HCT116 (cell line): ENCODE measurements around the gene IL10. TPM values are rescaled to one million over a fixed set of nuclear protein-coding genes. Genes with fewer than 3 reads are reported as not detected.

ENCODE experiments used
- ATAC-seq: fragments of 200-7000 bp; cut with Tn5 transposase; 2 replicates; pipeline ENCODE4 v1.9.1; 2020; ENCODE audit warnings: mild to moderate bottlenecking, moderate library complexity
- BruUV-seq: library from RNA; stranded (reverse); fragments of 400-500 nt; replicated peaks from 2 replicates; lab custom pipeline; 2021; lab: Mats Ljungman, UMichigan
- CTCF ChIA-PET: fragments of 300-600 bp; sonication (Branson Sonifier 250); formaldehyde crosslinking; loops from one replicate; lab custom pipeline; 2021; ENCODE audit warnings: antibody characterized with exemption; lab: Charles Lee
- POLR2A ChIA-PET: fragments of 300-600, 350-600 bp; sonication (Branson Sonifier 250); formaldehyde crosslinking; loops from one replicate; lab custom pipeline; 2021; ENCODE audit warnings: antibody characterized with exemption; lab: Charles Lee
- RAD21 ChIA-PET, 2 experiments: fragments of 300-600 bp; sonication (Branson Sonifier 250); formaldehyde crosslinking; loops; one replicate each; lab custom pipeline; 2023; ENCODE audit warnings: low total read pairs in 2 of 2; ENCODE audit not compliant: uncharacterized antibody in 2 of 2, unreplicated experiment in 2 of 2, low non-redundant PET in 1 of 2; lab: Charles Lee
- DNase-seq: peaks from one replicate; pipeline ENCODE4 v3.0.0-alpha.2; 2010; ENCODE audit warnings: low read depth, low spot score
- H2AFZ ChIP-seq: fragments of 200-600 bp; shearing (Covaris generic), sonication (generic); 2 replicates; pipeline ENCODE4 v1.6.1; 2017; ENCODE audit warnings: low read depth, mixed run types, mixed read lengths, antibody characterized with exemption, low read length; ENCODE audit not compliant: poor library complexity, severe bottlenecking
- H3K27ac ChIP-seq: 2 replicates; pipeline ENCODE4 v1.5.1; 2012; ENCODE audit warnings: low read depth, low read length
- H3K27me3 ChIP-seq: fragments of 200-600 bp; sonication (generic); 2 replicates; pipeline ENCODE4 v1.6.1; 2016; ENCODE audit warnings: mixed run types, low read length, mixed read lengths; ENCODE audit not compliant: insufficient read depth
- H3K36me3 ChIP-seq, 2 experiments: fragments of 200-500 bp in 1 of 2; fragments of 200-600 bp in 1 of 2; sonication (Bioruptor generic) in 1 of 2; sonication (generic) in 1 of 2; 2 replicates each; pipeline versions ENCODE4 v1.5.1 to v1.6.1; 2014 to 2016; ENCODE audit warnings: low read length in 2 of 2, inconsistent platforms in 1 of 2, mixed read lengths in 1 of 2, mixed run types in 1 of 2; ENCODE audit not compliant: insufficient read depth in 2 of 2, control insufficient read depth in 1 of 2
- H3K4me1 ChIP-seq, 2 experiments: fragments of 200-600 bp in 1 of 2; sonication (generic) in 1 of 2; 2 replicates each; pipeline versions ENCODE4 v1.5.1 to v1.6.1; 2012 to 2017; ENCODE audit warnings: low read length in 2 of 2, inconsistent platforms in 1 of 2, mild to moderate bottlenecking in 1 of 2, mixed read lengths in 1 of 2, mixed run types in 1 of 2, moderate library complexity in 1 of 2; ENCODE audit not compliant: insufficient read depth in 2 of 2, control insufficient read depth in 1 of 2
- H3K4me2 ChIP-seq: fragments of 200-600 bp; sonication (generic); 2 replicates; pipeline ENCODE4 v1.6.1; 2017; ENCODE audit warnings: mixed run types, low read length, mixed read lengths
- H3K4me3 ChIP-seq, 2 experiments: fragments of 200-600 bp in 1 of 2; sonication (generic) in 1 of 2; replicated peaks in 1 of 2; 2 replicates each; pipeline ENCODE4 v1.5.1; 2011 to 2016; ENCODE audit warnings: low read length in 2 of 2, control low read depth in 1 of 2, low read depth in 1 of 2, mild to moderate bottlenecking in 1 of 2, mixed read lengths in 1 of 2, mixed run types in 1 of 2
- H3K79me2 ChIP-seq: fragments of 200-600 bp; sonication (generic); 2 replicates; pipeline ENCODE4 v1.6.1; 2017; ENCODE audit warnings: mild to moderate bottlenecking, mixed run types, low read length, moderate library complexity, mixed read lengths; ENCODE audit not compliant: insufficient read depth
- H3K9ac ChIP-seq: fragments of 200-600 bp; sonication (generic); 2 replicates; pipeline ENCODE4 v1.6.1; 2016; ENCODE audit warnings: low read length, mixed read lengths
- H3K9me2 ChIP-seq: fragments of 200-600 bp; sonication (generic), shearing (Covaris generic); 2 replicates; pipeline ENCODE4 v1.6.1; 2017; ENCODE audit warnings: mixed run types, mild to moderate bottlenecking, moderate library complexity; ENCODE audit not compliant: insufficient read depth
- H3K9me3 ChIP-seq, 2 experiments: fragments of 200-500 bp in 1 of 2; fragments of 200-600 bp in 1 of 2; sonication (Bioruptor generic) in 1 of 2; sonication (generic) in 1 of 2; 2 replicates each; pipeline ENCODE4 v1.6.1; 2014 to 2017; ENCODE audit warnings: low read length in 2 of 2, mixed read lengths in 2 of 2, inconsistent platforms in 1 of 2, low read depth in 1 of 2, mild to moderate bottlenecking in 1 of 2, mixed run types in 1 of 2, moderate library complexity in 1 of 2; ENCODE audit not compliant: control insufficient read depth in 1 of 2, insufficient read depth in 1 of 2
- H4K20me1 ChIP-seq: fragments of 200-600 bp; sonication (generic), shearing (Covaris generic); 2 replicates; pipeline ENCODE4 v1.6.1; 2017; ENCODE audit warnings: mixed run types, mild to moderate bottlenecking, moderate library complexity; ENCODE audit not compliant: insufficient read depth
- EGR1 ChIP-seq: IDR thresholded peaks from 2 replicates; pipeline ENCODE4 v1.6.1; 2012; ENCODE audit warnings: low read depth
- FOSL1 ChIP-seq: IDR thresholded peaks from 2 replicates; pipeline ENCODE4 v1.6.1; 2012; ENCODE audit warnings: low read depth
- JUND ChIP-seq: IDR thresholded peaks from 2 replicates; pipeline ENCODE4 v1.6.1; 2012
- POLR2AphosphoS5 ChIP-seq: IDR thresholded peaks from 2 replicates; pipeline ENCODE4 v1.6.1; 2011; ENCODE audit warnings: mild to moderate bottlenecking, low read depth, low read length, moderate library complexity
- RAD21 ChIP-seq: IDR thresholded peaks from 2 replicates; pipeline ENCODE4 v1.6.1; 2012; ENCODE audit warnings: low read depth, mild to moderate bottlenecking
- YY1 ChIP-seq: IDR thresholded peaks from 2 replicates; pipeline ENCODE4 v1.6.1; 2011; ENCODE audit warnings: low read length, low read depth, moderate library complexity, mild to moderate bottlenecking; ENCODE audit not compliant: insufficient replicate concordance; ENCODE audit errors: extremely low read depth
- intact Hi-C: fragments of 100-400 bp; cut with micrococcal nuclease; formaldehyde crosslinking; loops from 2 replicates; pipeline ENCODE4 v1.10.0; 2022
- total RNA-seq: library from RNA; stranded (reverse); gene quantifications from one replicate; pipeline ENCODE4 v1.2.1, GENCODE V29; 2021; ENCODE audit not compliant: unreplicated experiment
- TF ChIP-seq, protein P1 (sequence below), 3 experiments: fragments of 200-600 bp in 1 of 3; sonication (generic) in 1 of 3; IDR thresholded peaks in 2 of 3; conservative IDR thresholded peaks in 1 of 3; 2 replicates each; pipeline ENCODE4 v1.5.1; 2012 to 2017; ENCODE audit warnings: low read depth in 2 of 3, low read length in 2 of 3, antibody characterized with exemption in 1 of 3, borderline replicate concordance in 1 of 3, control low read depth in 1 of 3, mild to moderate bottlenecking in 1 of 3, mixed read lengths in 1 of 3, mixed run types in 1 of 3, moderate library complexity in 1 of 3; ENCODE audit not compliant: insufficient read depth in 1 of 3
- TF ChIP-seq, protein P2 (sequence below): IDR thresholded peaks from 2 replicates; pipeline ENCODE4 v1.6.1; 2012
- TF ChIP-seq, protein P3 (sequence below): IDR thresholded peaks from 2 replicates; pipeline ENCODE4 v1.6.1; 2012

IL10 gene
- total RNA-seq, 1 experiment from 2014 or later = not detected

DNA sequence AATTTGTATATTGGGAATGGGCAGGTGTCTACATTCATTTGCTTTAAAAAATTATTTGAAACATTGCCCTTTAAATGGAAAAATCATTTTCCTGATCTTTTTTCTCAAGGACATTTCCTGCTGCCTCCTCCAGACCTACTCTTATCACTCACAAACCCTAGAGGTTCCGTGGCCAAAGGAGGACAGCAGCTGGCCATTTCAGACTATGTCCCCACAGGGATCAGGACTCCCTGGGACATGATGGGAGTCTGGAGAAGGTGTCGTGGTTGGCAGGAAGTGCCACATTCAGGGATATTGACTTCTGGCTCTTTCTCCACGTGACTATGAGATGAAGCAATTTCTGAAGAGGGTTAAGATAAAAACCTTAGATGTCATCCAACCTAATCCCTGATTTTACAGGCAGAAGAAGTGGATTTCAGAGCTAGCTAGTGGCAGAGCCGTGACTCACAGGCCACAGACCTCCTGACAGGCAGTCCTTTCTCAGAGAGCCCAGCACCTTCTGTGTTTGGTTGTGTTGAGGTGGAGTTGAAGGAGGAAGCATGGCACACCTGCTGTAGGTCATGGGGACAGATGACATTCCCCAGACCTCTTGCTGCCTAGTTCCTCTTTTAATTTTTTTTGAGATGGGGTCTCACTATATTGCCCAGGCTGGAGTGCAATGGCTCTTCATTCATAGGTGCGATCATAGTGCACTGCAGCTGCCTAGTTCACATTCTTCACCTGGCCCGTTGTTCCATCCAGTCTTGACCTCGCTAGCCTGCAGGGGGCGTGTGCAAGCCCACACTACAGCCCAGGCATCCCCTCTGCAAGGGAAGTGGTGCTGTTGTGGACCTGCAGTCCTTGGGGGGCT is 25.5 kb upstream of the IL10 start:
- RAD21 ChIA-PET = no interaction called here
- BruUV-seq = no TSS peak

More for the DNA sequence above, 25.5 kb upstream of the IL10 start:
- H3K4me1 ChIP-seq = no peaks in the 10 kb centered on the region
- no peaks in the 10 kb centered on the region for H3K79me2 ChIP-seq
- H3K9ac ChIP-seq = no peak overlapping the region
- TF ChIP-seq POLR2AphosphoS5 (no peak), EGR1 (no peak), YY1 (no peak), RAD21 (peak; percentile 32), FOSL1 (no peak), JUND (no peak)
- TF ChIP-seq, protein P1, sequence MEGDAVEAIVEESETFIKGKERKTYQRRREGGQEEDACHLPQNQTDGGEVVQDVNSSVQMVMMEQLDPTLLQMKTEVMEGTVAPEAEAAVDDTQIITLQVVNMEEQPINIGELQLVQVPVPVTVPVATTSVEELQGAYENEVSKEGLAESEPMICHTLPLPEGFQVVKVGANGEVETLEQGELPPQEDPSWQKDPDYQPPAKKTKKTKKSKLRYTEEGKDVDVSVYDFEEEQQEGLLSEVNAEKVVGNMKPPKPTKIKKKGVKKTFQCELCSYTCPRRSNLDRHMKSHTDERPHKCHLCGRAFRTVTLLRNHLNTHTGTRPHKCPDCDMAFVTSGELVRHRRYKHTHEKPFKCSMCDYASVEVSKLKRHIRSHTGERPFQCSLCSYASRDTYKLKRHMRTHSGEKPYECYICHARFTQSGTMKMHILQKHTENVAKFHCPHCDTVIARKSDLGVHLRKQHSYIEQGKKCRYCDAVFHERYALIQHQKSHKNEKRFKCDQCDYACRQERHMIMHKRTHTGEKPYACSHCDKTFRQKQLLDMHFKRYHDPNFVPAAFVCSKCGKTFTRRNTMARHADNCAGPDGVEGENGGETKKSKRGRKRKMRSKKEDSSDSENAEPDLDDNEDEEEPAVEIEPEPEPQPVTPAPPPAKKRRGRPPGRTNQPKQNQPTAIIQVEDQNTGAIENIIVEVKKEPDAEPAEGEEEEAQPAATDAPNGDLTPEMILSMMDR (IDR thresholded peaks at IDR 0.05 in 2 of 3, conservative IDR thresholded peaks at IDR 0.05 in 1 of 3; ENCODE audit: borderline replicate concordance in 1 of 3, insufficient read depth in 1 of 3, low read depth in 2 of 3, low read length in 2 of 3) = peak; percentile 45 to 93 (median 79); a peak in 5 of 6 replicates
- TF ChIP-seq, protein P2, sequence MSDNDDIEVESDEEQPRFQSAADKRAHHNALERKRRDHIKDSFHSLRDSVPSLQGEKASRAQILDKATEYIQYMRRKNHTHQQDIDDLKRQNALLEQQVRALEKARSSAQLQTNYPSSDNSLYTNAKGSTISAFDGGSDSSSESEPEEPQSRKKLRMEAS = no peak
- TF ChIP-seq, protein P3, sequence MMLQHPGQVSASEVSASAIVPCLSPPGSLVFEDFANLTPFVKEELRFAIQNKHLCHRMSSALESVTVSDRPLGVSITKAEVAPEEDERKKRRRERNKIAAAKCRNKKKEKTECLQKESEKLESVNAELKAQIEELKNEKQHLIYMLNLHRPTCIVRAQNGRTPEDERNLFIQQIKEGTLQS = no peak
- no peak overlapping the region for H2AFZ ChIP-seq
- CTCF ChIA-PET = interaction anchor here (1.6 to 4.2 kb wide), 3 partner anchors 9 to 115 kb away, joined by 5 to 19 read pairs (median 8); no protein-coding TSS in a partner anchor
- H3K4me2 ChIP-seq = no peak overlapping the region
- peak; percentile 97 for ATAC-seq
- no peaks in the 10 kb centered on the region for H3K9me2 ChIP-seq
- H3K4me3 ChIP-seq = no peak overlapping the region
- intact Hi-C loops = no loop called here
- H3K36me3 ChIP-seq = no peaks in the 10 kb centered on the region
- H3K27me3 ChIP-seq = no peaks in the 10 kb centered on the region
- no peaks in the 10 kb centered on the region for H4K20me1 ChIP-seq
- POLR2A ChIA-PET = no interaction called here
- H3K27ac ChIP-seq = no peak overlapping the region
- no peaks in the 10 kb centered on the region for H3K9me3 ChIP-seq
- DNase-seq = no peak
